ENCODE results near the gene HGS. TPM values are rescaled to one million over a fixed set of nuclear protein-coding genes. Genes with fewer than 3 reads are reported as not detected.
A peak's percentile ranks its signal among the peaks of the same experiment; 100 is the strongest.

The HGS gene
- total and polyA plus RNA-seq, 2 of the 13 experiments (the other 11 are each of a cell fraction or from before 2014, with no cell fraction given), result 73.3 to 78.1 TPM

- TF ChIP-seq, protein P1, sequence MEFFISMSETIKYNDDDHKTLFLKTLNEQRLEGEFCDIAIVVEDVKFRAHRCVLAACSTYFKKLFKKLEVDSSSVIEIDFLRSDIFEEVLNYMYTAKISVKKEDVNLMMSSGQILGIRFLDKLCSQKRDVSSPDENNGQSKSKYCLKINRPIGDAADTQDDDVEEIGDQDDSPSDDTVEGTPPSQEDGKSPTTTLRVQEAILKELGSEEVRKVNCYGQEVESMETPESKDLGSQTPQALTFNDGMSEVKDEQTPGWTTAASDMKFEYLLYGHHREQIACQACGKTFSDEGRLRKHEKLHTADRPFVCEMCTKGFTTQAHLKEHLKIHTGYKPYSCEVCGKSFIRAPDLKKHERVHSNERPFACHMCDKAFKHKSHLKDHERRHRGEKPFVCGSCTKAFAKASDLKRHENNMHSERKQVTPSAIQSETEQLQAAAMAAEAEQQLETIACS (CRISPR knock-in tag; IDR thresholded peaks at IDR 0.05), result no peak
- TF ChIP-seq ZNF703 (CRISPR knock-in tag; IDR thresholded peaks at IDR 0.05; ENCODE audit: borderline replicate concordance), result no peak
- TF ChIP-seq DPF2 (CRISPR knock-in tag; IDR thresholded peaks at IDR 0.05; ENCODE audit: borderline replicate concordance, low read depth), result no peak
- no peak for TF ChIP-seq FOXO4 (CRISPR knock-in tag; conservative IDR thresholded peaks at IDR 0.05)
- TF ChIP-seq, protein P2, sequence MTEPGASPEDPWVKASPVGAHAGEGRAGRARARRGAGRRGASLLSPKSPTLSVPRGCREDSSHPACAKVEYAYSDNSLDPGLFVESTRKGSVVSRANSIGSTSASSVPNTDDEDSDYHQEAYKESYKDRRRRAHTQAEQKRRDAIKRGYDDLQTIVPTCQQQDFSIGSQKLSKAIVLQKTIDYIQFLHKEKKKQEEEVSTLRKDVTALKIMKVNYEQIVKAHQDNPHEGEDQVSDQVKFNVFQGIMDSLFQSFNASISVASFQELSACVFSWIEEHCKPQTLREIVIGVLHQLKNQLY (CRISPR knock-in tag; IDR thresholded peaks at IDR 0.05), result no peak
- TF ChIP-seq, protein P3, sequence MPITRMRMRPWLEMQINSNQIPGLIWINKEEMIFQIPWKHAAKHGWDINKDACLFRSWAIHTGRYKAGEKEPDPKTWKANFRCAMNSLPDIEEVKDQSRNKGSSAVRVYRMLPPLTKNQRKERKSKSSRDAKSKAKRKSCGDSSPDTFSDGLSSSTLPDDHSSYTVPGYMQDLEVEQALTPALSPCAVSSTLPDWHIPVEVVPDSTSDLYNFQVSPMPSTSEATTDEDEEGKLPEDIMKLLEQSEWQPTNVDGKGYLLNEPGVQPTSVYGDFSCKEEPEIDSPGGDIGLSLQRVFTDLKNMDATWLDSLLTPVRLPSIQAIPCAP (CRISPR knock-in tag; IDR thresholded peaks at IDR 0.05; ENCODE audit: low read depth), result no peak
- no peak for TF ChIP-seq PAWR (CRISPR knock-in tag; IDR thresholded peaks at IDR 0.05; ENCODE audit: borderline replicate concordance)
- TF ChIP-seq, protein P4, sequence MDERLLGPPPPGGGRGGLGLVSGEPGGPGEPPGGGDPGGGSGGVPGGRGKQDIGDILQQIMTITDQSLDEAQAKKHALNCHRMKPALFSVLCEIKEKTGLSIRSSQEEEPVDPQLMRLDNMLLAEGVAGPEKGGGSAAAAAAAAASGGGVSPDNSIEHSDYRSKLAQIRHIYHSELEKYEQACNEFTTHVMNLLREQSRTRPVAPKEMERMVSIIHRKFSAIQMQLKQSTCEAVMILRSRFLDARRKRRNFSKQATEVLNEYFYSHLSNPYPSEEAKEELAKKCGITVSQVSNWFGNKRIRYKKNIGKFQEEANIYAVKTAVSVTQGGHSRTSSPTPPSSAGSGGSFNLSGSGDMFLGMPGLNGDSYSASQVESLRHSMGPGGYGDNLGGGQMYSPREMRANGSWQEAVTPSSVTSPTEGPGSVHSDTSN (CRISPR knock-in tag; IDR thresholded peaks at IDR 0.05), result no peak
- TF ChIP-seq KDM5B (CRISPR knock-in tag; IDR thresholded peaks at IDR 0.05; ENCODE audit: borderline replicate concordance), result peak; percentile 30; the same call in 1 of the 2 replicates
- peak; percentile 60; the same call in 1 of the 2 replicates for TF ChIP-seq ZNF205 (CRISPR knock-in tag; IDR thresholded peaks at IDR 0.05)
- no peak for TF ChIP-seq MYNN (CRISPR knock-in tag; IDR thresholded peaks at IDR 0.05; ENCODE audit: low read depth)
- peak; percentile 66; the same call in 1 of the 2 replicates for TF ChIP-seq ARID4A (CRISPR knock-in tag; IDR thresholded peaks at IDR 0.05; ENCODE audit: borderline replicate concordance)
- no peak for TF ChIP-seq ZNF577 (CRISPR knock-in tag; IDR thresholded peaks at IDR 0.05; ENCODE audit: borderline replicate concordance, low read depth)
- no peak for TF ChIP-seq SP5 (CRISPR knock-in tag; IDR thresholded peaks at IDR 0.05; ENCODE audit: borderline replicate concordance, low read depth)
- 0 out of 2 replicates have a peak, but pooled peaks have one; percentile 51 for TF ChIP-seq ZNF550 (CRISPR knock-in tag; IDR thresholded peaks at IDR 0.05; ENCODE audit: borderline replicate concordance)
Observed at GRCh38 chr17:81733507-81734404, 49.9 kb downstream of the HGS start (continued).
